GM12878 (cell line): ENCODE results near the gene CD209. TPM values are rescaled to one million over a fixed set of nuclear protein-coding genes. Genes with fewer than 3 reads are reported as not detected.

Experiments used
- ATAC-seq: fragments of 200-7000 bp; cut with Tn5 transposase; 3 replicates; pipeline ENCODE4 v1.9.1; 2020; ENCODE audit warnings: mild to moderate bottlenecking, moderate library complexity
- BruUV-seq: library from RNA; stranded (reverse); fragments of 400-500 nt; replicated peaks from 2 replicates; lab custom pipeline; 2021; lab: Mats Ljungman, UMichigan
- CTCF ChIA-PET: fragments of 300-600 bp; sonication (Branson Sonifier 250); formaldehyde crosslinking; extraction: SDS; loops from one replicate; lab custom pipeline; 2021; ENCODE audit warnings: inconsistent platforms; lab: Yijun Ruan, JAX
- POLR2A ChIA-PET: fragments of 350-600 bp; formaldehyde crosslinking; extraction: SDS; loops from one replicate; lab custom pipeline; 2021; ENCODE audit warnings: inconsistent platforms; lab: Charles Lee
- RAD21 ChIA-PET: fragments of 300-600 bp; sonication (Branson Sonifier 250); formaldehyde crosslinking; loops from one replicate; lab custom pipeline; 2023; ENCODE audit warnings: antibody characterized with exemption; ENCODE audit not compliant: unreplicated experiment; lab: Charles Lee
- SMC1A ChIA-PET: fragments of 300-600 bp; sonication (Branson Sonifier 250); formaldehyde crosslinking; loops from one replicate; lab custom pipeline; 2023; ENCODE audit not compliant: unreplicated experiment, uncharacterized antibody; lab: Charles Lee
- DNase-seq: peaks from one replicate; pipeline ENCODE4 v3.0.0-alpha.2; 2011; ENCODE audit warnings: low read depth, low spot score
- FAIRE-seq: peaks from 3 replicates; lab custom pipeline; 2011; peaks lifted over from hg19 to GRCh38; lab: Jason Lieb, UNC
- H2AFZ ChIP-seq: 2 replicates; pipeline ENCODE4 v1.6.0; 2011; ENCODE audit warnings: low read depth, low read length, control low read depth; ENCODE audit not compliant: control insufficient read depth
- H3K27ac ChIP-seq: 2 replicates; pipeline ENCODE4 v1.5.1; 2011; ENCODE audit warnings: control low read depth; ENCODE audit not compliant: control insufficient read depth, insufficient read depth
- H3K27me3 ChIP-seq, 2 experiments: replicated peaks in 1 of 2; 2 replicates each; pipeline versions ENCODE4 v1.6.0 to v1.6.1; 2011; ENCODE audit warnings: low read length in 1 of 2; ENCODE audit not compliant: control insufficient read depth in 2 of 2, insufficient read depth in 2 of 2
- H3K36me3 ChIP-seq, 2 experiments: 2 replicates each; pipeline ENCODE4 v1.5.1; 2011; ENCODE audit warnings: low read length in 1 of 2; ENCODE audit not compliant: control insufficient read depth in 2 of 2, insufficient read depth in 2 of 2
- H3K4me1 ChIP-seq: 2 replicates; pipeline ENCODE4 v1.6.1; 2011; ENCODE audit warnings: mild to moderate bottlenecking, low read length, moderate library complexity, mixed read lengths; ENCODE audit not compliant: control insufficient read depth, insufficient read depth
- H3K4me2 ChIP-seq: 2 replicates; pipeline ENCODE4 v1.6.0; 2011; ENCODE audit warnings: control low read depth; ENCODE audit not compliant: control insufficient read depth, insufficient read depth
- H3K4me3 ChIP-seq: fragments of 200-600 bp; sonication (generic); 2 replicates; pipeline ENCODE4 v1.5.1; 2016
- H3K79me2 ChIP-seq: 2 replicates; pipeline ENCODE4 v1.6.0; 2011; ENCODE audit warnings: low read length; ENCODE audit not compliant: control insufficient read depth, insufficient read depth
- H3K9ac ChIP-seq: 2 replicates; pipeline ENCODE4 v1.8.0; 2011; ENCODE audit warnings: low read length, control low read depth, mixed read lengths; ENCODE audit not compliant: control insufficient read depth, insufficient read depth
- H3K9me3 ChIP-seq: replicated peaks from 3 replicates; pipeline ENCODE4 v1.5.1; 2011; ENCODE audit warnings: mild to moderate bottlenecking, low read length; ENCODE audit not compliant: control insufficient read depth, insufficient read depth
- H4K20me1 ChIP-seq: 2 replicates; pipeline ENCODE4 v1.6.0; 2011; ENCODE audit not compliant: control insufficient read depth, insufficient read depth
- CBX3 ChIP-seq: fragments of 200-600 bp; sonication (generic); IDR thresholded peaks from 2 replicates; pipeline ENCODE4 v1.6.1; 2016; ENCODE audit warnings: low read depth, borderline replicate concordance
- CEBPB ChIP-seq, 2 experiments: fragments of 150-350 bp in 1 of 2; IDR thresholded peaks; 2 replicates each; pipeline ENCODE4 v1.6.1; 2012 to 2014; ENCODE audit warnings: low read depth in 2 of 2, low read length in 2 of 2, borderline replicate concordance in 1 of 2, inconsistent platforms in 1 of 2
- CTCF ChIP-seq, 3 experiments: IDR thresholded peaks in 2 of 3; conservative IDR thresholded peaks in 1 of 3; 2 replicates each; pipeline ENCODE4 v1.5.1; 2011; ENCODE audit warnings: low read depth in 3 of 3, low read length in 3 of 3, mild to moderate bottlenecking in 3 of 3, control low read depth in 2 of 3, moderate library complexity in 2 of 3, inconsistent platforms in 1 of 3, mixed read lengths in 1 of 3; ENCODE audit not compliant: control insufficient read depth in 2 of 3, insufficient read depth in 1 of 3; ENCODE audit errors: extremely low read depth in 1 of 3
- E4F1 ChIP-seq: fragments of 450-650 bp; IDR thresholded peaks from 2 replicates; pipeline ENCODE4 v1.6.1; 2018; ENCODE audit warnings: borderline replicate concordance, mild to moderate bottlenecking; ENCODE audit not compliant: partially characterized antibody
- POLR2A ChIP-seq: IDR thresholded peaks from 2 replicates; pipeline ENCODE4 v1.6.1; 2011; ENCODE audit warnings: low read depth, mild to moderate bottlenecking, low read length
- RBBP5 ChIP-seq: fragments of 200-600 bp; sonication (generic); conservative IDR thresholded peaks from 2 replicates; pipeline ENCODE4 v1.6.1; 2016
- SP1 ChIP-seq: IDR thresholded peaks from one replicate; pipeline ENCODE4 v1.6.1; 2011; ENCODE audit warnings: low read depth, low read length
- ZBTB33 ChIP-seq: fragments of 450-650 bp; IDR thresholded peaks from 2 replicates; pipeline ENCODE4 v1.6.1; 2017; ENCODE audit warnings: mild to moderate bottlenecking
- ZBTB40 ChIP-seq: fragments of 450-650 bp; IDR thresholded peaks from 2 replicates; pipeline ENCODE4 v1.6.1; 2016; ENCODE audit warnings: mild to moderate bottlenecking, moderate library complexity, borderline replicate concordance
- ZNF622 ChIP-seq: fragments of 450-650 bp; IDR thresholded peaks from 2 replicates; pipeline ENCODE4 v1.6.1; 2017; ENCODE audit warnings: mild to moderate bottlenecking, inconsistent platforms
- WGBS: methylation state at CpG from one replicate; pipeline ENCODE4 v1.1.6; 2016; ENCODE audit warnings: low lambda C conversion rate; ENCODE audit not compliant: insufficient replicate concordance, insufficient coverage; ENCODE audit errors: missing lambda C conversion rate; 5-methylcytosine and 5-hydroxymethylcytosine counted together
- in situ Hi-C: fragments of 300-500 bp; cut with MboI; formaldehyde crosslinking; loops from 9 replicates; pipeline ENCODE4 v1.14.3; 2018; ENCODE audit warnings: mixed read lengths
- intact Hi-C: fragments of 100-400 bp; cut with micrococcal nuclease; formaldehyde crosslinking; loops from one replicate; pipeline ENCODE4 v1.14.2; 2022; ENCODE audit not compliant: unreplicated experiment
- polyA plus RNA-seq, 11 experiments: library from polyadenylated mRNA; depleted of rRNA in 4 of 11; unstranded in 6 of 11; stranded (reverse) in 5 of 11; fragments of >200 nt; fragmentation: Nextera tagmentation in 4 of 11; fragmentation: Illumina TruSeq in 1 of 11; extraction: Ambion mirVana in 4 of 11; extraction: Trizol in 1 of 11; gene quantifications; 1 replicate in 1 of 11; 2 replicates in 10 of 11; pipeline versions ENCODE4 v1.2.1 to v1.2.3, GENCODE V29; 2011 to 2016; ENCODE audit warnings: inconsistent platforms in 2 of 11, missing spikeins in 2 of 11, low read depth in 1 of 11
- total RNA-seq, 4 experiments: library from RNA; depleted of rRNA in 3 of 4; stranded (reverse); fragments of >200 nt in 3 of 4; fragmentation: Illumina TruSeq in 1 of 4; extraction: Trizol in 1 of 4; gene quantifications; 2 replicates each; pipeline versions ENCODE4 v1.2.1 to v1.2.3, GENCODE V29; 2013 to 2021
- TF ChIP-seq, protein P1 (sequence below): IDR thresholded peaks from 2 replicates; pipeline ENCODE4 v1.6.1; 2012; ENCODE audit warnings: low read depth, low read length, improper control_type of control experiment

Gene CD209
- total and polyA plus RNA-seq, 10 of the 15 experiments (the other 5 are each of a cell fraction or from before 2014, with no cell fraction given) = 0.04 to 0.21 (median 0.10) TPM; not detected in 3

- TF ChIP-seq CTCF (IDR thresholded peaks at IDR 0.05 in 2 of 3, conservative IDR thresholded peaks at IDR 0.05 in 1 of 3; ENCODE audit: control insufficient read depth in 2 of 3, extremely low read depth in 1 of 3, insufficient read depth in 1 of 3, low read depth in 3 of 3, low read length in 3 of 3) (no peak), ZNF622 (no peak), POLR2A (no peak), CEBPB (IDR thresholded peaks at IDR 0.05; ENCODE audit: borderline replicate concordance in 1 of 2, low read depth in 2 of 2, low read length in 2 of 2) (no peak)
Measured at GRCh38 chr19:7733376-7733775, 14.0 kb downstream of the CD209 start (continued).

DNA sequence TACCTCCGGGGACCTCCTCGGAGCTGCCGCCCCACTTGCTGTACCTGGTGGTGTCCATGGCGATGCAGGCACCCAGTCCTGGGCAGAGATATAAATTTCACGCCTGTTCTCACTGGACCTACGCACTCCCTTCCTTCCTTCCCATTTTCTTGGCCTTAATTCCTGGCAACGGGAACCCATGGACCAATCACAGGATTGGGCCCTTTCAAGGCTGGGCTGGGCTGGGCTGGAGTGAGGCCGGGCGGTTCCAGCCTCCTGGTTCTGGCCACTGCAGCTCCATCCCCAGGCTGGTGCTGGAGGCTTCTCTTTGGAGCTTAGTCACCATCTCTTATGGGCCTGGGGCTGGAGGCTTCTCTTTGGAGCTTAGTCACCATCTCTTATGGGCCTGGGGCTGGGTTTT is 15.3 kb downstream of the CD209 start, which contains the start of gene CLEC4G:
Gene CLEC4G, minus strand, starts transcription at position 66 of the 400 bp plus-strand sequence. Its CDS starts 8 bp downstream, at position 58.
- BruUV-seq = no TSS peak
- ChIA-PET POLR2A (no interaction called here), SMC1A (interaction anchor here (0.6 kb wide), 1 partner anchor 164 kb away, joined by 3 read pairs; no protein-coding TSS in a partner anchor), CTCF (no interaction called here), RAD21 (no interaction called here)
- WGBS = 75% methylated on average over 9 of the region's 9 CpGs
- H4K20me1 ChIP-seq = no peaks in the 10 kb centered on the region
- ATAC-seq (no peak), FAIRE-seq (no peak), DNase-seq (no peak)
- H3K9me3 ChIP-seq = no peaks in the 10 kb centered on the region
- peaks cover 4% of the 10 kb centered on the region in 2 experiments; a peak in 3 of 4 replicates for H3K27me3 ChIP-seq
- no peaks in the 10 kb centered on the region for H3K79me2 ChIP-seq
- H2AFZ ChIP-seq = no peak within 1 kb of the TSS
- H3K4me3 ChIP-seq = no peak within 1 kb of the TSS
- intact Hi-C loops = no loop called here
- in situ Hi-C loops = no loop called here
- H3K36me3 ChIP-seq = no peaks in the 10 kb centered on the region
- H3K4me1 ChIP-seq = no peaks in the 10 kb centered on the region; the same call in none of the 2 replicates
- H3K27ac ChIP-seq = no peak within 1 kb of the TSS
- H3K9ac ChIP-seq = no peak within 1 kb of the TSS
- no peak within 1 kb of the TSS for H3K4me2 ChIP-seq
- TF ChIP-seq RBBP5 (no peak), E4F1 (no peak), ZBTB33 (no peak), ZBTB40 (no peak), CBX3 (no peak), SP1 (no peak)
- TF ChIP-seq, protein P1, sequence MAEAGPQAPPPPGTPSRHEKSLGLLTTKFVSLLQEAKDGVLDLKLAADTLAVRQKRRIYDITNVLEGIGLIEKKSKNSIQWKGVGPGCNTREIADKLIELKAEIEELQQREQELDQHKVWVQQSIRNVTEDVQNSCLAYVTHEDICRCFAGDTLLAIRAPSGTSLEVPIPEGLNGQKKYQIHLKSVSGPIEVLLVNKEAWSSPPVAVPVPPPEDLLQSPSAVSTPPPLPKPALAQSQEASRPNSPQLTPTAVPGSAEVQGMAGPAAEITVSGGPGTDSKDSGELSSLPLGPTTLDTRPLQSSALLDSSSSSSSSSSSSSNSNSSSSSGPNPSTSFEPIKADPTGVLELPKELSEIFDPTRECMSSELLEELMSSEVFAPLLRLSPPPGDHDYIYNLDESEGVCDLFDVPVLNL = no peak
